Measurements from ENCODE around the gene CADPS2.
"Not testable (repeated sequence)": the region's sequence is repeated elsewhere in the genome, so short reads cannot be mapped to it uniquely, and the experiment has no call there.

The CADPS2 gene

DNA sequence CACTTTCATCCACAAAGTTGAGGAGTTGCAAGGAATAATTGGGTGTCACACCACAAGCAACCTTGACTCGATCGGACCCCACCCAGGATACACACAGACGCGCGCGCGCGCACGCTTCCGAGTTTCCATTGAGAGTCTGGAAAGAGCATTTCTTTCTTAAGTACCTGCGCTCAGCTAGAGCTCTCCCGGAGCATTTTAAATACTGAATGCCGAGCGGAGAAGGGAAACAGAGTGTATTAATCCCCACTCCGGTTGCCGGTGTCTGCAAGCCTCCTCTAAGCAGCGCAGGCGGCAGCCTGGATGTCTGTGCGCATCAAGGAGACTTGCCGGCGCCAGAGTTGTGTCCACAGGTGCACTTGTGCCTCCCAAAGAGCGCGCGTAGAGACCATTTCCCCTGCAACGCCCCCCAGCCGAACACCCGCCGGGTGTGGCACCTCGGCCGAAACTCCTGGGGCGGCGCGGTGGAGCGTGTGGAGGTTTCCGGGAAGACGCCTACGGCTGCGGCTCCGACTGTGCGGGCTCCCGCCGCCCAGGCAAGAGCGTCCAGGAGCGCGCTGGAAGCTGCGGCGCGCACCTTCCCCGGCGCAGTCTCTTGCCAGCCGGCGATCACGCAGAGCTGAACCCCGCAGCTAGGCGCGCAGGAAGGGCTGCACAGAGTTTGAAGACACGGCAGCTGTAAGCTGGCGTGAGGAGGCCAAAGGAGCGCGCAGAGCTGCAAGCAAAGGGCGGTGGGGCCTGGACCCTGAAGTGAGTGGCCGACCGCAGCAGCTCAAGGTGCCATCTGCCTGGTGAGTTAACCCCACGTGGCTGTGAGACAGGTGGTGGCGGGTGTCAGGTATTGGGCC is 580.6 kb downstream of the CADPS2 start:
- DNase-seq, result no peak

DNA sequence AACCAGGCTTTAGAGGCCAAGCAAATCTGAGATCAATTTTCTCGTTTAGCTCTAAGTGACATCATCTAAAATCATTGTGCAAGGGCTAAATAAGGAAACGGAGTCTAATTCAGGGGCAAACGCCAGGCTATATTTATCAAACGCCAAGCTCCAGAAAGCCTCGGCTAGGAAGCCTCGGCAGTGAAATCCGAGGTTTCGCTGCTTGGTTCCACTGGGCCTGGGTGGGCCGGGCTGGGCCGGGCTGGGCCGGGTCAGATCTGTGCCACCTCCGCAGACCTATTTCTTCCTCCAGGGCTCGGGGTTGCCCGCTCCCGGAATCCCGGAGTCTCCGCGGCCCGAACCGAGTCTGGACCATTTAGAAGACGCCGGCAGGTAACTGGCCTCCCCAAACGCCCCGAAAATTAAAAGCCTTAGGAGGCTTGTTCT is 581.3 kb downstream of the CADPS2 start:
- DNase-seq, result no peak

DNA sequence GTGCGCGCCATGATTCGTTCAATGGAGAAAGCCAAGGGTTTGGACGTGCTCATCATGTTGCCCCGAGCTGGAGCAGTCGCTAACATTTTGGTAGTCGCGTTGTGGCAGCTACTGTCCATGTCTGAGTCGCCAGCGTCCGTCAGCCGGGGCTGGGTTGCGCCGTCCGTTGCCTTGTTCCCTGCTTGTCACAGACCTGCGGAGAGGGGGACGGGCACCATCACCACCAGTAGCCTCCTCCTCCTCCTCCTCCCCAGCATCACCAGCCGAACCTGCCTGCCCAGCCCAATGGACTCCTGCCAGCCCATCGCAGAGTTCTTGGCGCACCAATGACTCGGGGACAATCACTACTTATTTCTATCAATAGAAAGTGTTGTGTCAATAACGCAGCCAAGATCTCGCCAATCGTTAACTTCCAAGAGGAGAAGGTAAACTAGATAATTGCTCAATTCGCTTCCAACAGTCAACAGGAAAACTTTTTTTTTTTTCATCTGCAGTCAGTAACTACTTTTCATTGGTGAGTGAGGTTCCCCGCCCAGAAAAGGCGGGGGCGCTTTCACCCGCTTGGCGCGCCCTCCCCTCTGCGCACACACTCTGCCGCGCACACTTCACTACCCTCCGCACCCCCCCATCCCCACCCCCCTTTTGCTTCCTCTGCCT is 581.8 kb downstream of the CADPS2 start, which contains the start of gene FEZF1:
Gene FEZF1, minus strand, starts transcription at position 432 of the 657 bp plus-strand sequence. Its CDS starts 313 bp downstream, at position 119.
- DNase-seq, result no peak

DNA sequence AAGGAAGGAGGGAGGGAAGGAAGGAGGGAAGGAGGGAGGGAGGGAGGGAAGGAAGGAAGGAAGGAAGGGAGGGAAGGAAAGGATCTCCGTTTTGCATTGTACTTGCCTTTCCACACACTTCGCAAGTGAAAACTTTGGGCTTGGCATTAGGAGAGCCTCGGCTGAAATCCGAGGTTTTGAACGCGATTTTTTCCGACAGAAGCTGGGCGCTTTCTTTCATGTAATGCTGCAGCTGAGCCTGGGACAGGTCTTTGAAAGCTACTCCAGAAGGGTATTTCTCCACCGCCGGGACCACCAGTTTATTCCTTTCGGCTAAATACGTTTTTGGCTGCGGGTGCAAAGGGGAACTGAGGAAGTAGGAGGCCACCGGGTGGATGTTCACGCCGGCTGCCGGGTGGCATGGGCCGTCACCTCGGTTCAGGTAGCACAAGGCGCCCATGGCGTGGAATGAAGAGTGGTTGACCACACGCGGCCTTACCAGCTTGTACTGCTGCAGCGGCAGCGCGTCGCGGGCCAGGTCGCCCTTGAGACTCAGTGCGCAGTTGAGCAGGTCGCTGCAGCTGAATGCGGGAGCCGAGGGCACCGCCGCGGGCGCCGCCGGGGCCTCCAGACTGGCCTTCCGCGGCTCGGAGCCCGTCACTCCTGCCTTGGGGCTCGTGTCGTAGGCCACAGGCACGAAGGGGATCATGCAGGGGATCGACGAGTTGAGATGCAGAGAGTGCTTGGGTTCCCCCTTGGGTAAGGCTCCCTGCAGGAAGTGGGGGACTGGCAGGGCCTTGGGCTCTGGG is 582.5 kb downstream of the CADPS2 start:
- no peak for DNase-seq

DNA sequence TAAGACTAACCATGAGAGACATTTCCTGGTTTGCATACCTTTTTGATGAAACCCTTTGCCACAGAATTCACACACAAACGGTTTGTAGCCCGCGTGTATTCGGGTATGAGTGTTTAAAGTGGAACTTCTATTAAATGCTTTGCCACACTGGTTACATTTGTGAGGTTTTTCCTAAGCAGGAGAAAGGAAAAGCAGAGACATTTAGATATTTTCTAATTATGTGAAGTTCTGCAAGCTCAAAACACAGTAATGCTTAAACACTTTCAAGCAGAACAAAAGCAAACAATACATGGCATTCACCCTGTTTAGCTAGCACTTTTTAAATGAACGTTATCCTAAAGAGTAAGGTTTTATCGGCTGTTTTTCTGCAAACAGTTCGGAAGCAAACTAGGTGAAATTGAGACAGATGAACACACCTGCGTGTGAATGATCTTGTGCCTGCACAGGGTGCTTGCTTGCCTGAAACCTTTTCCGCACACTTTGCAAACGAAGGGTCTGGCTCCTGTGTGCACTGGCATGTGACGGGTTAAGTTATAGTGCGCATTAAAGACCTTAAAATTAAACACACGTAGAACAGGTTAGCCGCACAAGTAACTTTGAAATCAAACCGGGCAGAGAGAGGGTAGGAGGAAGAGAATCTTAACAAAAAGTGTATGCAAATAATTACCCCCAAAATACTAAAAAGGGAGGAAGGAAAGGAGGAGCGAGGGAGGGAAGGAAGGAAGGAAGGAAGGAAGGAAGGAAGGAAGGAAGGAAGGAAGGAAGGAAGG is 583.3 kb downstream of the CADPS2 start:
- DNase-seq, result no peak

DNA sequence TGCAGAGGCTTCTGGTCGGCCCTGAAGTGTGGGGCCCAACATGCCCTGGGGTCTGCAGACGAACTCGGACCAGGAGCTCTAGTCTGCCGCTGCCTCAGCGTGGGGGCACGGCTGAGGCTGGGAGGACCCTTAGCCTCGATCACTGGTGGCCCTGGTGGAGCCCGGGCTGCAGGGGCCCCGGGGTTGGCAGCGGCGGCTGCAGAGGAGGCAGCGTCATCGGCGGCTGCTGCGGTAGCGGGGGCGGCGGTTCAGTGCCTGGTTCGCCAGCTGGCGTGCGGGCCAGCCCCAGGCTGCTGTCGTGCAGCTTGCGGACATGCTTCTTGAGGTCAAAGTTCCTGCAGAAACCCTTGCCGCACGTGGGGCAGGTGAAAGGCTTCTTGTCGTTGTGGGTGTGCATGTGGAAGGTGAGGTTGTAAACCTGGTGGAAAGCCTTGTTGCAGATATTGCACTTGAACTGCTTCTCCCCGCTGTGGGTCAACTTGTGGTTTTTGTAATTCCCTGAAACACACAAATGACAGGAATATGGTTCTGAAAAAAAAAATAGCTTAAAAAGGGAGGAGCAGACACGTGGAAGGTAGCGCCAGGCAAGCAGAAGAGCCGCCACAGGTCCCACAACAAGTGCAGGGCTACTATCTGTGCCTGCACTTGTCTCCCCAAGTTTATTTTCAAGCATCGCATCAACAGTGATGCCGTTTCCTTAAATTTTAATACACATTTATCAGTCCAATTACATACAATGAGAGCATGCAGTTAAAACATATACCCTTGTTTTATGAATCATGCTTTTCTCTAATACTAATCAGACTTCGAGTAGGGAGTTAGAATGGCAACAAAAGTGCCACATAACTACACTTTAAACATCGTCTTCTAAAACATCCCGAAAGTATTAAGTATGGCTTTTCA is 584.2 kb downstream of the CADPS2 start:
- DNase-seq, result no peak

DNA sequence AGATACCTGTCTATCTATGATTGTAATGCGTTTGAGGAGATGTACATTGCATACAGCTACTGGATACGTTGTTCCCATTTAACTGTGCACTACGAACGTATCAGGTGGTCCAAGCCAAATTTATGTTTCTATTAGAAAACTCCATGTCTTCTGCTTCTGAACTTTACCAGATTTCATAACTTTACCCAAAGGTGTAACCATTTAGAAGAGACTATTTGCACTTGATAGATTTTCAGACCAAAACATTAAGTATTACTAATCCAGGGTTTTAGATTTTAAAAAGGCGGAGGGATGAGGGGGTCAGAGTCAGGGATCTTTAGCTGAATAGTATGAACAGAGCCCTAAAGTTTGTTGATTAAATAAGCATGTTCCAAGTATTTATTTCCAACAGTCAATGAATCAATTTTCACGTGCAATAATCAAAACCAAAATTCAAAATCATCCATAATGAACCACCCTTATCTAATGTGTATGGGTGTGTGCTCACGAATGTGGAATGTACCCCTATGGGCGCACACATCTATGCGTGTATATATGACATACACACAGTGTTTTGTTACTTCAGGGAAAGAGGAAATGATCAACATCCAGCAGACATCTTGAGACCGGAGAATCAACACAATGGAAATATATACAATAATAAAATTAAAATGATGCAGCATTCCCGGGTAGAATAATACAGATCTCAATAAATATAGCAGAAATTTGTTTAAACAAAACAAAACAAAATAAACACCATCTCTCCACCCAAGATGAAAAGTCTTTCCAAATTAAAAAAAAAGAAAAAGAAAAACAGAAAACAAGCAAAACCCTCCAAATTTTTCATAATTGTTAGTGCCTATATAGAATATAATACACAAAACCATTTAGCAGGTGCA is 585.1 kb downstream of the CADPS2 start:
- DNase-seq, result no peak

DNA sequence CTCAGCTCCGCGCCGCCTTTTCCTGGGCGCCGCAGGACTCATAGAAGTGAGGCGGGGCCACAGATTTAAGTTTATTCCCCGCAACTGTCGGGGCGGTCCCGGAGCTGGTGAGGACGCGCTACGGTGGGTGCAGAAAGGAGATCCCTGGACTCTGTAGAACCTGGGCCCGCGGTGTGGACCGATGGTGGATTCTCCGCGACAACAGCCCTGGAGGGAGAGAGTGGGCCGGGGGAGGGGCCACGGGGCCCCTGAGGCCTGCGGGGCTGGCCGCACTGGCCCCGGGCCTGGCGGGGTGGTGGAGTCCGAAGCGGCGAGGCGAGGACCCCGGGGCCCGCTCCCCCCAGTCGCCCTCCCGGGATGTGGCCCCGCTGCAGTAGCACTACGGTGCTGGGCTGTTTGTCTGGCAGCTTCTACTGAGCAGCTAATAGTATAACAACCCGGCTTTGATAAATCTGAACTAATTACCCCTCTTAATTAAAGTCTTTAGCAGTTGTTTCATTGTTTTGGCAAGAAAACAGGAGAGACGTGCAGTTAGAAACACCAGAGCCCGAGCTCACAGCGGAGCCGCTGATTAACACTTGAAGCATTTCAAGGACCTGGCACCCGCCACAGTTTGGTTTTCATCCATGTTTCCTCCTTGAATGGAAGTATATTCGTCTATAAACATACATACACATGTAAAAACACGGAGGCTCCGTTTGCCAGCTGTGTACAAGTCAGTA is 585.9 kb downstream of the CADPS2 start:
- DNase-seq, result no peak

DNA sequence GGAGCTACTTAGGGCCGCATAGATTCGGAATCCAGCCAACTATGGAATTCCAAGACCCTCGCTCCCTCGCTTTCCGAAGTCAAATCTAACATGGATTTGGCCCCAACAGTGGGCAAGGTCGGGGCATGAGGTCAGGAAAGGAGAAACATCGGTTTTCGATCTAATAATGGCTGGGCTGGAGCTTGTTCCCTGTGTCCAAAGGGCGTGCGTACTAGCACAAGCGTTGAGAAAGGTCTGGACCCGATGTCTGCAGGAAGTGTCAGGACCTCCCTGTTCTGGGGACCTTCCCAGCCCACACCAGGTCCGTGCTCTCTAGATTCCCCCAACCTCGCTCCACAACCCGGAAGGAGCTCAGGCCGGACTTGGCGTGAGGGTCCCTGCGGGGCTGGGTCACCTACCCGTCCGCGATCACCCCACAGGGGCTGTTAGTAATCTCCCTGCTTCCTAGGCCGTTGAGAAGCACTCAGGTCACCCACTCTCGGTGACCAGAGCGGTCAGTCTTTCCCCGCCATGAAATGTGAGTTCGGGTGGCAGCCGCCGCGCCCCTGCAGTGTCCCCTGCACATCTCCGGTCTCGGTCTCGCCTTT is 586.5 kb downstream of the CADPS2 start:
- DNase-seq, result no peak

DNA sequence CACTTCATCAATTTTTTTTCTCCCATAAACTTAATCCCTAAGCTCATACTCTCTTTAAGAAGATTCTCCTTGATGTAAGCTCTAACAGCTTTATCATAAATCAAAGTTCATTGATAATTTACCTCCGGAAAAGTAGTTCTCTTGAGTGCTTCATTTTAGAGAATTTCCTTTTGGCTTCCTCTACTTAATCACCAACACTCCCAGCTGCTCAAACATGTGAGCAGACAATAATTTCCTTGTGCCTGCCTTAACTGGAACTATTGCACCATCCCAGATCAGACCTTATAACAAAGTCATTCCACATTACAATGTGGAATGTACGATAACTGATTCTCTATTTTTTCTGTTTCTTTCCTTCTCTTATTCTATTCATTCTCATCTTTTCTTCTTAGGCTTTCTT is 587.6 kb downstream of the CADPS2 start:
- DNase-seq, result no peak

DNA sequence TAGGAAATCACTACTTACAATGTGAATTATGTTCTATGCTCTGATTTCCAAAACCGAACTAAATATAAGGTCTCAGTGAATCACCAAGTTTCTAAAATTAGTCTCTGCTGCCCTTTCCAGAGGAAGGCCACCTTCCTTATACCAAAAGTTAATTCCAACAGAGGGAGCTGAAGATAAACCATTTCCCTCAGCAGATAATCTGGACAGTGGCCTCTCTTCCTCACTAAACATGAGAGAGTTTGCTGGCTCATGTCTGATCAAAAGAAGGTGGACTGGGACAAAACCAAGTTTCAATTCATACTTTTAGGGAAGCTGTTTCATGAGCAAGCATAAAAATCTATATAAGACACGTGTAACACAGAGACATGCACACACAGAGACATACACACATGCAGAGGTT is 588.1 kb downstream of the CADPS2 start:
- DNase-seq, result no peak

DNA sequence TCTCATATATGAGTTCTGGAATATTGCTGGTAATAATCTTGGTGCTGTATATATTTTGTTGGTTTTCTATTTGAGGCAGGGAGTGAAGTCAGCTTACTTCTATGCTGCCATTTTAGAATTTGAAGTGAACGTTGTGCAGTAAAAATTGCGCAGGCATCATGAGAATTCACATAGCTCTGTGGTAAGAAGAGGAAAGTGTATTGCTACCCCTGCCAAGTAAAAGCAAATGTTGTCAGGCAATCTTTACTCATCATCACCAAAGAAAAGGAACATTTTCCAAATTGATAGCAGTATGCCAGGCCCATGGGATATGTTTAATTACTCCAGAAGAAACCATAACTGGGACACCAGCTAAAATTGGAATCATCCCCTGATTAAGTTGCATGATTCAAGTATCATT is 595.1 kb downstream of the CADPS2 start:
- DNase-seq, result no peak

DNA sequence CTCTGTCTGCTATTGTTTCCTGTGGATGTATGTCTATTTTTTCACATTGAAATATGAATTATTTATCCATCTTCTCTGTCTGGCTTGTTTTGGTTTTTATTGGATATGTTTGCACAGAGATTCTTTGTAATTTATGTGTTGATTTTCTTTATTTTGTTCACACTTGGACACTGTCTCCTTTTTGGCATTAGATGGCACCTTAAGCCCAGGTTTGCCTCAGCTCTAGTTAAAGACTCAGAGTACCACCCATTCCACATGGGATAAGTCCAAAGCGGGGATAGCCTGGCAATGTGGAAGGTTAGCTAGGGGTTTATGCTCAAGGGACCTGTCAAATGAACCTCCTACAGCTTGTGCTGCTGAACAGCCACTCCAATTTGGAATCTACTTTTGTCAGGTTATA is 595.8 kb downstream of the CADPS2 start:
- no peak for DNase-seq

DNA sequence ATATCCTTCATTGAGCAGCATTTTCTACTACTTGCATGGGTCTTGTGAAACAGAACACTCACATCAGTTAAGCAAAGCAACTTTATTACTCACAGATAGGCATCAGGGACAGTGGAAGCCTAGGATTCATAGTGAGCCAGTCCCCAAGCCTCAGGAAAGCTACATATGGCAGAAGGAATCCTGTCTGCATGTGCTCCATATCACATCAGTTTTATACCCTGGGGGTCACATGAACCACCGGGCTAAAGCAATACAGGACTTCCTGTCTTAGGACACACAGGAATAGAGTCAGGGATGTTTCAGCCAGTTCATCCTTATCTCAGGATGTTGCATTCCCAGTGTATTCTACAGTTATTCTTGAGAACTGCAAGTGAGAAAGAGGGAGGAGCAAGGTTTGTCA is 596.8 kb downstream of the CADPS2 start:
- no peak for DNase-seq

DNA sequence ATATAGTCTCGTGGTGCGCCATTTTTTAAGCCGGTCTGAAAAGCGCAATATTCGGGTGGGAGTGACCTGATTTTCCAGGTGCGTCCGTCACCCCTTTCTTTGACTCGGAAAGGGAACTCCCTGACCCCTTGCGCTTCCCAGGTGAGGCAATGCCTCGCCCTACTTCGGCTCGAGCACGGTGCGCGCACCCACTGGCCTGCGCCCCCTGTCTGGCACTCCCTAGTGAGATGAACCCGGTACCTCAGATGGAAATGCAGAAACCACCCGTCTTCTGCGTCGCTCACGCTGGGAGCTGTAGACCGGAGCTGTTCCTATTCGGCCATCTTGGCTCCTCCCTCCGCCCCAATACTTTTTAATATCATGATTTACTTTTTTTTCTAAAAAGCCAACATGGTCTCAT is 601.7 kb downstream of the CADPS2 start:
- DNase-seq, result not testable (repeated sequence)

DNA sequence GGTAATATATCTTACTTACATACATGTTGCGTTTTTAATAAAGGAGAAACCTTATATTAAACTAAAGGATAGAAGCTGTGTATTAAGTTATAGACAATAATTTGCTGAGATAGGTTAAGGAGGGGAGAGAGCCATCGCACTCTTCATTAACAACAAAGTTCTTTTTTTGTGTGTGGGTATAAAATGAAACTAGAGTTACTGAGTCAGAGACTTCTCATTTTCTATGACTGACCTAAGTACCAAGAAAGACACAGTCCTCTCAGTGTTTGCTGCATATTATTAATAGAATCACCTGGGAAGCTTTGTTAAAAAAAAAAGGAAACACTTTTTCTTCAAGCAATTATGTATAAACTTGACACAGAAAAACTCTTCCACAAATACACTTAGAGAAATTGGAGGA is 613.1 kb downstream of the CADPS2 start:
- no peak for DNase-seq

DNA sequence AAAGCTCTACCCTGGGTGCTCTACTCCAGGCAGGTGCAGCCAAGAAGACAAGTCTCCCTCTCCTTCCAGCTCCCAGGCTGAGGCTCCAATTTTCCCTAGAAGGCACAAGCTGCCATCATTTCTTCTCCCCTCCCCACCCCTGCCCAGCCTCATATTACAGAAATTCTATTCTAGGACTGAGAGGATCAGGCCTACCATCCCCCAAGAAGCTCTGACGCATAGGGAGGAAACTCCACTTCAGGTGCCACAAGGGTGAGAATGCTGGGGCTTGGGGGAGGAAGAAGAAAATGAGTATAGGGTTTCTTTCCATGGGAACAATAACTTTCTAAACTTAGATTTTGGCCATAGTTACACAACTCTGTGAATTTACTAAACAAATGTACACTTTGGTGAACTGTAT is 617.0 kb downstream of the CADPS2 start:
- no peak for DNase-seq
